Muscle layer of colon (tissue), 2 donors: Measurements from ENCODE around the gene ITSN1.

Experiments
- H3K27ac ChIP-seq: one replicate; pipeline ENCODE4 v1.7.0; 2013; ENCODE audit warnings: low read depth, mild to moderate bottlenecking, low read length, moderate library complexity
- H3K27me3 ChIP-seq, 2 donors: one replicate each; pipeline ENCODE4 v1.7.0; 2013; ENCODE audit warnings: low read length in 2 of 2, mild to moderate bottlenecking in 2 of 2; ENCODE audit not compliant: insufficient read depth in 2 of 2, control insufficient read depth in 1 of 2
- H3K36me3 ChIP-seq: one replicate; pipeline ENCODE4 v1.7.0; 2013; ENCODE audit warnings: mild to moderate bottlenecking, low read length; ENCODE audit not compliant: insufficient read depth
- H3K4me1 ChIP-seq: one replicate; pipeline ENCODE4 v1.7.0; 2013; ENCODE audit warnings: mild to moderate bottlenecking, low read length; ENCODE audit not compliant: insufficient read depth
- H3K4me3 ChIP-seq, 2 donors: one replicate each; pipeline ENCODE4 v1.7.0; 2013; ENCODE audit warnings: low read length in 2 of 2, low read depth in 1 of 2, mild to moderate bottlenecking in 1 of 2, moderate library complexity in 1 of 2
- H3K9ac ChIP-seq: one replicate; pipeline ENCODE4 v1.7.0; 2013; ENCODE audit warnings: low read length
- H3K9me3 ChIP-seq: one replicate; pipeline ENCODE4 v1.7.0; 2013; ENCODE audit warnings: mild to moderate bottlenecking, low read length
- donor health status: abdominal sarcoma.
- donor health status: Adenocarcinoma of cecum.

ITSN1 gene

DNA sequence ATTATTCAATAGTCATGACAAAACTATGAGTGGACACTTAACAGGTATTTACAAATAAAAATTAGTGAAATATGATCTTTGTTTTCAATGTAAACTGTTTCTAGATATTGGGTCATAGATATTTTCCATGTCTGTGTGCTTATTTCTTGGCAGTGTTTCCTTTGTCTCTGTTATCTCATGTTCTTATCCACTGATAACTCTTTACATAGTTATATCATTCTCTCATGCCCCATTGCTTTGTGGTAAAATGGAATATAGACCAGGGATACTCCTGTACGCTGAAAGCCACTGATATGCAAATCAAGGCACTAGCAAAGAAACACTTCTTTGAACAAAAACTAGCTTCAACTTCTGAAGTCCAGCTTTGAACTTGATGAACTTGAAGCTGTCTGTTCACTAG is 113.1 kb downstream of the ITSN1 start:
- H3K27ac ChIP-seq = no peak overlapping the region
- H3K9me3 ChIP-seq = no peaks in the 10 kb centered on the region
- no peaks in the 10 kb centered on the region for H3K36me3 ChIP-seq
- no peak overlapping the region for H3K4me3 ChIP-seq
- H3K9ac ChIP-seq = no peak overlapping the region
- no peaks in the 10 kb centered on the region for H3K27me3 ChIP-seq
- H3K4me1 ChIP-seq = peaks cover 2% of the 10 kb centered on the region

DNA sequence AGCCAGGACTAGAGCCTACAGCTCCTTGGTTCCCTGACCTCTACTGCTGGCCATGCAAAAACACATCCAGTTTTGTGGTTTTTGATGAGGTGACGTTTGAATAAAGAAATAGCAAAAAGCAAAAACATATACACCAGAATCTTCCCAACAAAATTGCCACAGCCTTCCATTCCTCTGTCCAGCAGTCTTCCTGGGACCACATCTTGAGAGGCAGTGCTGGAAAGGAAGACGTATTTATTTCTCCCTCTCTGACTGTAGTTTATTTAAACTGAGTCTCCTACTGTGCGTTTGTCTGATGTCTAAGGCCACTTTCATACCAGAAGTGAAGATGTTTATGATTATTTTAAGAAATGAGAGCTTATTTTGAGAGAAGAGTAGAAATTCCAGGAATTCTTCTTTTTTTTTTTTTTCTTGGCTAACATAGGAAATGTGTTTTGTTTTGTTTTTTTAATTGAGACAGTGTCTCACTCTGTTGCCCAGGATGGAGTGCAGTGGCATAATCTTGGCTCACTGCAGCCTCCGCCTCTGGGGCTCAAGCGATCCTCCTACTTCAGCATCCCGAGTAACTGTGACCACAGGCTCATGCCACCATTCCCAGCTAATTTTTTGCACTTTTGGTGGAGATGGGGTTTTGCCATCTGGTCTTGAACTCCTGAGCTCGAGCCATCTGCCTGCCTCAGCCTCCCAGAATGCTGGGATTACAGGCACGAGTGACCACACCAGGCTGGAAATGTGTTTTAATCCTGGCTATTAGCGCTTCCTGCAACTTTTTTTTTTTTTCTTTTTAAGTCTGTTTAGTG is 118.5 kb downstream of the ITSN1 start:
- Histone ChIP-seq H3K27me3 (no peaks in the 10 kb centered on the region), H3K9ac (no peak overlapping the region), H3K4me3 (no peak overlapping the region), H3K36me3 (no peaks in the 10 kb centered on the region), H3K27ac (no peak overlapping the region), H3K4me1 (peaks cover 17% of the 10 kb centered on the region), H3K9me3 (no peaks in the 10 kb centered on the region)

DNA sequence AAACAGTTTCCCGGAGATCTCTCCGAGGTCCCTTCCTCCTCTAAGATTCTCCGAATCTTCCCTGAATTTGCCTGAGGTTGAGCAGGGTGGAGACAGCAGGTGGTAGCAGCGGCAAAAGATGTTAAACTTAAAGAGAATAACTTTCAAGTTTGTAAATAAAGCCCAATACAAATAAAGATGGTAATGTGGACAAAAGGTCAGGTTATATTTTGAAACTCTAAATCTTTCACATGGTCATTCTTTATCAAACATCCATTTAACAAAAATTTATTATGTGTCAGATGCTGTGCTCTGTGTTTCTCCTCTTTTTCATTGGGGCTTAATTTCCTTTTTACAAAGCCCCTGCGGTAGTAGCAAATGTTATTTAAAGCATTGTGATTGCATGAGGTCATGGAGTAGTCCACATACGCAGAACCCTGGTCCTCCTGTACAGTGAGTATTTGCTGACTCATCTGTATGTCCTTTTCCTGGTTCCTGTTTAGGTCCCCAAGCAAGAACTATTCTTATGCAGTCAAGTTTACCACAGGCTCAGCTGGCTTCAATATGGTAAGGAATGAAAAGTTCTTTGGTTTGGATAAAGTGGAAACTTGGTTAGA is 119.2 kb downstream of the ITSN1 start:
- H3K4me3 ChIP-seq = no peak overlapping the region
- H3K27ac ChIP-seq = peak overlapping the region; percentile 17
- no peaks in the 10 kb centered on the region for H3K9me3 ChIP-seq
- peaks cover 17% of the 10 kb centered on the region for H3K4me1 ChIP-seq
- H3K27me3 ChIP-seq = no peaks in the 10 kb centered on the region
- no peak overlapping the region for H3K9ac ChIP-seq
- peaks cover 6% of the 10 kb centered on the region for H3K36me3 ChIP-seq

DNA sequence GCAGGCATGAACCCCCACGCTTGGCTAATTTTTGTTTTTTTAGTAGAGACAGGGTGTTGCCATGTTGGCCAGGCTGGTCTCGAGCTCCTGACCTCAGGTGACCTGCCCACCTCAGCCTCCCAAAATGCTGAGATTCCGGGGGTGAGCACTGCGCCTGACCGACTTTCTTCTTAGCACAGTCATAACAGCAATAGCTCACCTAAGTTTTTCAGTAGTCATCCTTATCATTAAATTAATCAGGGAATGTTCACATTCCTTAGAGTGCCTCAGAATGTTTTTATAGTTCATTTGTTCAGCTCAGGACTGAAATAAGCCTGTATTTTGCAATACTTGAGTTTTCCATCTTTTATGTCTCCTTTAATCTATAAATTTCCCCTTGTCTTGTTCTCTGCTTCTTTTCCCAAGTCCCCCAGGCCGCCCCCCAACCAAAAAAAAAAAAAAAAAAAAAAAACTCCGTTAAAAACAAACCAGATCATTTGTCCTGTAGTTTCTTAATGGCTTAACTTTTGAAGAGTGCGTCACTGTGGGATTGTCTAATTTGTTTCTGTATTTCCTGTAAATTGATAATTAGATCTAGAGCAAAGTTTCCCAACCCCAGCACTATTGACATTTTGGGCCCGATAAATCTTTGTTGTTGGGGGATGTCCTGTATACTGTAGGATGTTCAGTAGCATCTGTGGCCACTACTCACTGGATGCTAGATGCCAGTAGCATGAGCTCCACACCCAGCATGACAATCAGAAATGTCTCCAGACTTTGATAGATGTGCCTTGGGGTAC is 120.7 kb downstream of the ITSN1 start:
- no peaks in the 10 kb centered on the region for H3K9me3 ChIP-seq
- no peak overlapping the region for H3K27ac ChIP-seq
- H3K27me3 ChIP-seq = no peaks in the 10 kb centered on the region
- peaks cover 6% of the 10 kb centered on the region for H3K36me3 ChIP-seq
- no peak overlapping the region for H3K9ac ChIP-seq
- no peak overlapping the region for H3K4me3 ChIP-seq
- H3K4me1 ChIP-seq = peaks cover 17% of the 10 kb centered on the region

DNA sequence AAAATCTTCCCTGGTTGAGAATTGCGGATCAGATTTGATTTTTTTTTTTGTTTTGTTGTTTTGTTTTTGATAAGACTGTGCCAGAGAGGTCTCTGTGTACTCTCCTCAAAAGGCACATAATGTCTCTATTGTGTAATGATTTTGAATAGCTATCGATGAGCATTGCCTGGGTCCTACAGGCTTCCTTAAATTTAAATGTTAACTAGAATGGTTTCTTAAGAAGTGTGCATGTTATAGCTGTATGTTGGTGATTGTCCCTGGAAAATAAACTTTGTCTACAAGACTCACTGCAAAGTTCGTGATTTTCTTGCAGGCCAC is 121.2 kb downstream of the ITSN1 start:
- H3K27ac ChIP-seq = no peak overlapping the region

DNA sequence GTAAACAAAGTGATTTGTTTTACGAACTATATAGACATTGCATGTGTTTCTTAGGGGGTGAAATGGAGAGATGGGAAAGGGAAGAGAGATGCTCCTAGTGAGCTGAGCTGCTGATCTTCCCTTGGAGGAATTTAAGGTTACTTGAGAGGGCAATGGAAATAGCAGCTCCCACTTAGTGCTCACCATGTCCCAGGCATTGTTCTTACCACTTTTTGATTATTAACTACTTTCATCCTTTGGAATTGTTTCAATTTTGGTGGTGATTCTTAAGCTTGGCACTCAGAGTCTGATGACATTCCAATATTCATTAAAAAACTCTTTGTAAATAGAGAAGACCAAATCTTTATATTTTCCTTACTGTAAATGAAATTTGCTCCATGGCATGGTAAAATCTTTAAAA is 124.9 kb downstream of the ITSN1 start:
- no peak overlapping the region for H3K27ac ChIP-seq
- H3K9me3 ChIP-seq = no peaks in the 10 kb centered on the region
- H3K4me3 ChIP-seq = no peak overlapping the region
- H3K9ac ChIP-seq = no peak overlapping the region
- peaks cover 25% of the 10 kb centered on the region for H3K36me3 ChIP-seq
- no peaks in the 10 kb centered on the region for H3K4me1 ChIP-seq
- H3K27me3 ChIP-seq = no peaks in the 10 kb centered on the region

More for the DNA sequence above, 121.2 kb downstream of the ITSN1 start:
- Histone ChIP-seq H3K27me3 (no peaks in the 10 kb centered on the region), H3K4me3 (no peak overlapping the region), H3K36me3 (peaks cover 6% of the 10 kb centered on the region), H3K9me3 (no peaks in the 10 kb centered on the region), H3K9ac (no peak overlapping the region), H3K4me1 (peaks cover 17% of the 10 kb centered on the region)

DNA sequence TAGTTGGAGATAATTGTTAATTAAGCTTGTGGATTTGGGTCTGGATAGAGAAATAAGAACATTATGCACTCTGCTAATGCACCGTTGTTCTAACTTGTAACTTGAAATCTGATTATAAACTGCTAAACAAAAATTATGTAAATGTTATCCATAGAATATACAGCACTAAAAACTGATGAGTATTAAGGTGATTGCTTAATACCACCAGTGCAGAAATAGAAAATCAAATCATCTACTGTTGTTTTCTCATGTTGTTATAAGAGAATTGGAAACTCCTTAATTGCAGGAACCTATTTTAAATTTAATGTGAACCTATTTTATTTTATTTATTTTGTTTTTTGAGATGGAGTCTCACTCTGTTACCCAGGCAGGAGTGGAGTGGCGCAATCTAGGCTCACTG is 125.7 kb downstream of the ITSN1 start:
- Histone ChIP-seq H3K4me1 (no peaks in the 10 kb centered on the region), H3K9ac (no peak overlapping the region), H3K27me3 (no peaks in the 10 kb centered on the region), H3K4me3 (no peak overlapping the region), H3K9me3 (no peaks in the 10 kb centered on the region), H3K36me3 (peaks cover 28% of the 10 kb centered on the region), H3K27ac (no peak overlapping the region)

DNA sequence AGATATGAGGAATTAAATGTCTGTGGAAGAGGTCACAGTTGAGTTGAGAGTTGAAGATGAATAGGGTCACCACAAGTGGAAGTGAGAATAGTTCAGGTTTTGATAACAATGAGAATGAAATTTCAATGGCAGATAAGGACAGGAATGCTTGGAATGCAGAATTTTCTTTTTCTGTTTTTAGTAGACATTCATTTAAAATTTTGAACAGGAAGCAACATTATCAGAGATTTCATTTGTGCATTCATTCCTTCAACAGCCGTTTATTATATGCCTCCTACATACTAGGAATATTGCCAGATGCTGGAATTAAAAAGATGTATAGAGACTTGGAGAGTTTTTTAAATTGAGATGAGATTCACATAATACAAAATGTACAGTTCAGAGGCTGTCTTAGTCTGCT is 126.8 kb downstream of the ITSN1 start:
- Histone ChIP-seq H3K4me3 (no peak overlapping the region), H3K9ac (no peak overlapping the region), H3K27ac (no peak overlapping the region), H3K36me3 (peaks cover 28% of the 10 kb centered on the region), H3K9me3 (no peaks in the 10 kb centered on the region), H3K27me3 (no peaks in the 10 kb centered on the region), H3K4me1 (no peaks in the 10 kb centered on the region)

DNA sequence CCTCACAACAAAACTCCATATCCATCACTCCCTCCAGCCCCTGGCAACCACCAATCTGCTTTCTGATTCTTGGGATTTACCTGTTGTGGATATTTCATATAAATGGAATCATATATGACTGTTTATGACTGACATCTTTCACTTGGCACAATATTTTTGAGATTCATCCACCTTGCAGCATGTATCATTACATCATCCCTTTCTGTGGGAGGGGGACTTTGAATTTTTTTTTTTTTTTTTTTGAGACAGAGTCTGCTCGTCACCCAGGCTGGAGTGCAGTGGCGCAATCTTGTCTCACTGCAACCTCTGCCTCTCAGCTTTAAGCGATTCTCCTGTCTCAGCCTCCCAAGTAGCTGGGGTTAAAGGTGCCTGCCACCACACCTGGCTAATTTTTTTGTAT is 128.2 kb downstream of the ITSN1 start:
- Histone ChIP-seq H3K9ac (no peak overlapping the region), H3K27ac (no peak overlapping the region), H3K36me3 (peaks cover 37% of the 10 kb centered on the region)

DNA sequence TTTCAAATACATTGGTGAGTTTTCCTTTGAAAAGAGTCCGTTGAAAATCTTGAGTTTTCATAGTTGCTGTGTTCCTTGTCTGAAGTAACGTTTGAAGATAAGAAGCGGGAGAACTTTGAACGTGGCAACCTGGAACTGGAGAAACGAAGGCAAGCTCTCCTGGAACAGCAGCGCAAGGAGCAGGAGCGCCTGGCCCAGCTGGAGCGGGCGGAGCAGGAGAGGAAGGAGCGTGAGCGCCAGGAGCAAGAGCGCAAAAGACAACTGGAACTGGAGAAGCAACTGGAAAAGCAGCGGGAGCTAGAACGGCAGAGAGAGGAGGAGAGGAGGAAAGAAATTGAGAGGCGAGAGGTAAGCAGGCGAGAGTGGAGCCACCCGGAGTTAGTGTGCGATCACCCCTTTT is 129.7 kb downstream of the ITSN1 start:
- no peaks in the 10 kb centered on the region for H3K27me3 ChIP-seq
- H3K4me3 ChIP-seq = no peak overlapping the region
- peaks cover 32% of the 10 kb centered on the region for H3K36me3 ChIP-seq
- no peaks in the 10 kb centered on the region for H3K9me3 ChIP-seq
- H3K27ac ChIP-seq = no peak overlapping the region
- no peak overlapping the region for H3K9ac ChIP-seq
- no peaks in the 10 kb centered on the region for H3K4me1 ChIP-seq

More for the DNA sequence above, 128.2 kb downstream of the ITSN1 start:
- Histone ChIP-seq H3K4me3 (no peak overlapping the region), H3K9me3 (no peaks in the 10 kb centered on the region), H3K4me1 (no peaks in the 10 kb centered on the region), H3K27me3 (no peaks in the 10 kb centered on the region)

DNA sequence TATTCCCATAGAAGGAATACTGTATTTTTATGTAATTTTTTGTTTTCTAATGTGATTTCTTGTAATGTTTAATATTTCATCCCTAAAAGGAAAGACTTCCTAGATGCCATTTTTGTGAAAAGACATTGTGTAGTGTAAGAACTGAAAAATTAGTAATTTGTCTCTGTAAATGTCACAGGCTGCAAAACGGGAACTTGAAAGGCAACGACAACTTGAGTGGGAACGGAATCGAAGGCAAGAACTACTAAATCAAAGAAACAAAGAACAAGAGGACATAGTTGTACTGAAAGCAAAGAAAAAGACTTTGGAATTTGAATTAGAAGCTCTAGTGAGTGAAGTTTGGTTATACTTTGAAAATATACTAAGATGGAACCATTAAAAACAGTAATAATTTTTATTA is 132.2 kb downstream of the ITSN1 start:
- Histone ChIP-seq H3K9ac (no peak overlapping the region), H3K27me3 (no peaks in the 10 kb centered on the region), H3K4me1 (no peaks in the 10 kb centered on the region), H3K9me3 (no peaks in the 10 kb centered on the region), H3K27ac (no peak overlapping the region), H3K4me3 (no peak overlapping the region), H3K36me3 (peaks cover 32% of the 10 kb centered on the region)
